COLO668 (cell line): Measurements from ENCODE around the gene CMYA5.
"Not testable (repeated sequence)": the region's sequence is repeated elsewhere in the genome, so short reads cannot be mapped to it uniquely, and the experiment has no call there.

Source experiments
- DNase-seq: peaks from one replicate; lab custom pipeline; 2025; ENCODE audit not compliant: unreplicated experiment; lab: John Stamatoyannopoulos, UW

Gene CMYA5

DNA sequence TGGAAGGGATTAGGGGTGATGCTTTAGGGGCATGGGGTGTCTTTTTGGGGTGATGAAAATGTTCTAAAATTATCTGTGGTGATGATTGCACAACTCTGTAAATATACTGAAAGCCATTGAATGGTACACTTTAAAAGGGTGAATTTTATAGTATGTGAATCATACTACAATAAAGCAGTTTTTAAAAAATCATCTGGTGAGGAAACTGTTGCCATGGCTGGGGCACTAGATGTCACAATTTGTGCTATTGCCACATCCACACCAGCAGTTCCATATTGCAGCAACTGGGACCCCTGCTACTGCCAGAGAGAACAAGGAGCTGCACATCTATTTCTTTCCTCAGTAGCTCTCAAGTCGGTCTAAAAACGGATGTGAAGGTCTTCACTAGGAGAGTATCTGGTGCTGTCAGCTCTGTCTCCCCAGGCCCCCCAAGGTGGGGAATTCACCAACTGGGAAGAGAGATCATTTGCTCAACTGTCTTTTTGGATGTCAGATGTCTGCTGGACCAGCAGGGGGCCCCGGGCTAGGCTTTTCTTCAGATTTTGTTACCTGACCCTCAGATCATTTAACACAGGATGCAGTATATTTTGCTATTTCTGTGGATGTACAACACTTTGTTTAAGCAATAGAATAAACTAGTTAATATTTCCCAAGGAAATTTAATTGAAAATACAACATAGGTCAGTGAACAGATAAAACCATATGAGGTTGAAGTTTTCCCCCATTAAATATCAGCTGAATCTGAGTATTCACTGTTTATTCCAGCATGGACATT, 13.2 kb downstream of the CMYA5 start:
- peak; percentile 9 for DNase-seq

DNA sequence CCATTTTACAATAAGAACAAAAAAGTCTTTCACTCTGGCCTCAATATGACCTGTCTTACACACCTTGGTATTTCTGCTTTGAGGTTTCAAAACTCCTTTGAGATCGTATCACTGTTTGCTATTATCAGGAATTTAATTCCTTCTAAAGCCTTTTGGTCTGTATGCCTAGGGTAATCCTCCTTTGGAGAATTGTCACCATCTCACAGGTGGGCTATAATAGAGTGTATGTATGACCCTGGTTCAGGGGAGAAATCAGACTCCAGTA, 13.7 kb downstream of the CMYA5 start:
- no peak for DNase-seq

DNA sequence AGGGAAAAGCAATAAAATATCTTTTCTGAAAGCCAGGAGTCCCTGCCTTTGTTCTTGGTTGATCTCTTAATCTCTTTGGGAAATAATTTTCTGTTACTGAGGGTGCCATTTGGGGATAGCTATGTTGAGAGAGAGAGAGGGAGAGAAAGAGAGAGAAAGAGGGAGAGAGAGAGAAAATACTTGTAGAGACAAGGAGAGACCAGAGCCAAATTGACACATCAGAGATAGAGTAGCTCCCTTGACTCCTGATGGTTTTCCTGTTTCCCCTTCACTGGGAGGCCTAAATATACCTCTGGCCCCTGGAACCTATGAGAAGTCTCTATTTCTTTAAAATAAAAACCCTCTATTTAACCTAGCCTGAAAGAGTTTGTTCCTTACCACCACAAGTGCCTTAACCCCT, 14.9 kb downstream of the CMYA5 start:
- DNase-seq = no peak

DNA sequence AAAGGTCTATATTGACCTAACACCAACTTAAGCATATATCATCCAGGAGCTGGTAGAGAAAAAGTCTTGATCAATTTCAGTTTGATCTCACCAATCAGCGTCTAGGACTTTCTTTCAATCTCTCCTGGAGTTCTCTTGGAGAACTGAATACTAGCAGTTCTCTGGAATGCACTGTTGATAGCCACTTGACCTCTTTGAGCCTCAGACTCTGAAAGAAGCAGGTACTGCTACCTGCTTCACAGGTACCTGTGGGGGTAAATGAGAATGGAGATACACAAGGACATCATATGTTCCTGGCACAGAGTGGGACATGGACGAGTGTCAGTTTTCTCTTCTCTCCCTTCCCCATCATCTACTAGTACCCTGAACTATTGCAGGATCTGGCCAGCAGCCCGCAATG, 16.0 kb downstream of the CMYA5 start:
- no peak for DNase-seq

DNA sequence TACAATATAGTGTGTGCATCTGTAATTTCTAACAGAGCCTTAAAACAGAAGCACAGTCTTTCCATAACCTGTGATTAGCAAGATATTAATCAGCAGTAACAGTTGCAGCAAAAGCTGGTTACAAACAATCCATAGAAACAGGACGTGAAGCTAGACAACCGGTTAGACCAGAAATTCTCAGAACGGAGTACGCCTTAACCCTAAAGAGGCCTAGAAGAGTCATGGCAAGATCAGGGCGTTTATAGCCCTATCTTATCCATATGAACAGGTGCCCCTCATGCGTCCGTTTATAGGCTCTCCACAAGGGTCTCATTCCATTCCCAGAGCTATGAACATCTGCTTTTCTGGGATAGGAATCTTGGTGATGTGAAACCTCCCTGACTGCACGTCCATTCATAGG, 16.7 kb downstream of the CMYA5 start:
- not testable (repeated sequence) for DNase-seq

DNA sequence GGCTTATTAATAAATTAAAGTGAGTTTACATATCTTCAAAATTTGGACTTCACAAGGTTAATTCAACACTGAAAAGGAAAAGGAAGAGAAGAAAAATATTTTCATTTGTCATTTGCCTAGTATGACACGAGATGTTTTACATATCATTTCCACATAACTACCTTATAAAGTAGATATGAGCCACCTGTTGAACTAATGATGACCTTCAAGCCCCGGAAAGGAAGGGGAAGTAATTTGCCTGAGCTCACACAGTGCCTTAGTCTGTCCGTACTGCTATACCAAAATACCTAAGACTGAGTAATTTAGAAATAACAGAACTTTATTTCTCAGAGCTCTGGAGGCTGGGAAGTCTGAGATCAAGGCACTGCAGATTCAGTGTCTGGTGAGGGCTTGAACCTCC, 17.9 kb downstream of the CMYA5 start:
- DNase-seq = no peak

DNA sequence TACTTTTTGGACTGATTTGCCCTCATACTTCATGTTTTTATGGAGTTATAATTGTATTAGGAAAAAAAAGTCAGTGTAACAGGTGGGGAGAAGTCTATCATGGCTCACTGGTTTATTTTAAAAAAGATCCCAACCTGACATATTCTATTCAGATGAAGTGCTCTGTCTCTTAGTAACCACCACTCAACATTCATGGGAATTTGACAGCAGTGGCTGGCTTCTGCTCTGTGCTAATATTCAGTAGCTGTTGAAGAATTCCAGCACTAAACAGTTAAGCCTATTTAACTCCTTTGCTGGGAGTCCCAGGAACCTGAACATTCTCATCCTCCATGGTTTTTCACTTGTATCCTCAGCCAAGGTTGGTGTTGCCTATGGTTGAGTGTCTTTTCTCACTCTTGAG, 23.1 kb downstream of the CMYA5 start:
- DNase-seq = no peak

DNA sequence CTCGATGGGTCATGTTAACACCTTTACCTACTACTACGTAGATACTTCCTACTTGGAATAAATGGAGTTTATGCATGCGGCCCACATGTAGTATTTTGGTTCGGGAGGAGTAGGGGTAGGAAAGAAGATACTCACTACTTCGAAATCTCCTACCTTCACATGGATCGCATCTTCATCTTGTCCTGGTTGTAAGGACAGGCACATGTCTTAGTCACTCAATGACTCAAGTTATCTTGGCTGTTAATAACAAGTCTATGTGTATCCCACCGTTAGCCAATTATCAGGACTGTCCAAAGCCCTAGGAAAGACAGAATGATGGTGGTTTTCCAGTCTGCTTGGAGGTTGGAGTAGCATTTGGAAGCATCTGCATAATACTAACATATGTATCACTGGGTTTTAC, 24.1 kb downstream of the CMYA5 start:
- DNase-seq = no peak

DNA sequence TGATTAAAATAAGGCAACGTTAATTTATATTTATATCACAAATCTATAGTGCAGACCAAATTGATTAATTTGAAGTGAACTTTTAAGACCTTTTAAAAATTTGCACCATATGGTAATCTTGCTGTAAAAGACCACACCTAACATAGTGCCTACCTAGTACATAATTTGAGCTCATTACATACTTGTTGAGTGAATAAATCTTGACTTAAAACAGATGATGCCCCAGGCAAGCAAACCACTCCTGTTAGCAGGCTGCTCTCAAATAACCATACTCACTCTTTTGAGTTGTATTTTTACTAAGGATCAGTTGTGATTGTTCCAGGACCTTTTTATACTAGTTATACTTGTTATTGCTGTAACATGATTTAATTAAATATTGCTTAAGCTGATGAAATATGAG, 27.2 kb downstream of the CMYA5 start:
- no peak for DNase-seq

DNA sequence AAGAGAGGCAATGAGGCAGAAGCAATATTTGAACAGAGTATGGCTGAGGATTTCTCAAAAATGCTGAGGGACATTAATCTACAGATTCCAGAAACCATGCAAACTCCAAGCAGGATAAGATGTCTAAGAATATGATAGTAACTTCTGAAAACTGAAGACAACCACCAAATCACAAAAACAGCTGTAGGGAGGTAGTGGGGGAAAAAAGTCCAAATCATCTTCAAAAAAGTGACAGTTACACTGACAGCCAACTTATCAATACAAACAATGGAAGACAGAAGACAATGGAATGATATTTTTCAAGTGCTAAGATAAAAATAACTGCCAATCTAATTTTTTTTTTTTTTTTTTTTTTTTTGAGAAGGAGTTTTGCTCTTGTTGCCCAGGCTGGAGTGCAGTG, 30.5 kb downstream of the CMYA5 start:
- DNase-seq = no peak

DNA sequence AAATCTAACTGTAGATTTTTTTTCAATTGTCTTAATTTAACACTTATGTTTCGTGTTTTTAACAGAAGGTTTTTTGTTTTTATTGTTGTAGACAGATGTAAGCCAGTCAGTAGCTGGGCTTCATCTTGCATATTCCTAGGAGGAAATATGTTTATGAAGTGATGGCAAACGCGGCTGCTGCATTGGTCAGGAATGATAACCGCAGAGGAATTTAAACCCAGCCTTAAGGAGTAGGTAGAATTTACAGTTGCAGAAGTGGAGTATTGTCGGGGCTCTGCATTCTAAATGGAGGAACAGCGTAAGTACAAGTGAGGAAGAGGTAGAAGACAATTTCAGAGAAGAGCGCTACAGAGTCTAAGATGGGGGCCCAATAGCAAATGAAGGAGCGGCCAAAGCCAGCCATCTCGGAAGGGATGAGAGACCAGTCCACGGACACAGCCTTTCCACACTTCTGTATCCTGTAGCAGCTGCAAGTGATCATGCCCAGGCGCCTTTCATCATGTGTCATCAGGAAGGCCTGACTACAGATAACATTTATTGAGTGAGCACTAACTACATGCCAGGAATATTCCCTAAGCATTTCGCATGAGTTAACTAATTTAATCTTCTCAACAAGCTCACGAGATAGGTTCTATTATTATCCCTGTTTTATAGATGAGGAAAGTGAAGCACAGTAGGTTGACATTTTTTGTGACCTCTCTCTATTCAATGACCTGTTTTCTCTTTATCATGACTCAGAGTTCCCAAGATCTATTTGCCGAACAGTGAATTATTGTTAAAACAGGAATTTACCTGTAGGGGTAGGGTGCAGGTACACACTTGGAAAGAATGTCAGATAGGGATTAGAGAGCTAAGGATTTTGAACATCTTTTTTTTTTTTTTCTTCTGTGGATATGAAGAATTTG, 38.1 kb downstream of the CMYA5 start:
- no peak for DNase-seq

DNA sequence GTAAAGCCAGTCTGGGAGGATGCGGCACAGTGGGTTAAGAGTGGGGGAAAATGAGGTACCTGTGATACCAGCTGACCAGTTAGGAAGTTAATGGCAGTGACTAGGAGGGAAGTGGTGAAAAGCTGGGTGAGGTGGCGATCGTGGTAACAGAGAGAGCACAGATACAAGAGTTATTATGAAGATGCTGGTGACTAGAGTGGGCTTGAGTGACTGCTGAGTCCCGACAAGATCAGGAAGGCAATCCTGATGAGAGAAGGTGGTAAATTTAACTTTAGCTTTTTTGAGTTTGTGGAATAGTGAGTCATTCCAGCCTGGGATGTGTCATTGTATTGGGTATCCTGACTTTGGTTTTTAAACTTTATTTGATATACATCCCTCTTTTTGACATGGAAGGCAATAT, 38.8 kb downstream of the CMYA5 start:
- no peak for DNase-seq

DNA sequence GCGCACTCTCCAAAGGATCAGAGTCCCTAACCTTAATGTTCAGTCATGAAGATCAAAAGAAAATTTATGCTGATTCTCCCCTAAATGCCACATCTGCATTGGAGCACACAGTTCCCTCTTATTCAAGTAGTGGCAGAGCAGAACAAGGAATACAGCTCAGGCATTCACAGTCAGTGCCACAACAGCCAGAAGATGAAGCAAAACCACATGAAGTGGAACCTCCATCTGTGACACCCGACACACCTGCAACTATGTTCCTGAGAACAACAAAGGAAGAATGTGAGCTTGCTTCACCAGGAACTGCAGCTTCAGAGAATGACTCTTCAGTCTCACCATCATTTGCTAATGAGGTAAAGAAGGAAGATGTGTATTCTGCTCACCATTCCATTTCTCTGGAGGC, 40.0 kb downstream of the CMYA5 start:
- DNase-seq = no peak

DNA sequence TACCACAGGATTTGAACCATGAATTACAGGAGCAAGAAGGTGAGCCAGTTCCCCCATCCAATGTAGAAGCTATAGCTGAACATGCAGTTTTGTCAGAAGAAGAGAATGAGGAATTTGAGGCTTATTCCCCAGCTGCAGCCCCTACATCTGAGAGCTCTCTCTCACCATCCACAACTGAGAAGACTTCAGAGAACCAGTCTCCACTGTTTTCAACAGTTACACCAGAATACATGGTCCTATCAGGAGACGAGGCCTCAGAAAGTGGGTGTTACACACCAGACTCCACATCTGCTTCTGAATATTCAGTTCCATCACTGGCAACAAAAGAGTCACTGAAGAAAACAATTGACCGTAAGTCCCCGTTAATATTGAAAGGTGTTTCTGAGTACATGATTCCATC, 40.9 kb downstream of the CMYA5 start:
- DNase-seq = no peak

DNA sequence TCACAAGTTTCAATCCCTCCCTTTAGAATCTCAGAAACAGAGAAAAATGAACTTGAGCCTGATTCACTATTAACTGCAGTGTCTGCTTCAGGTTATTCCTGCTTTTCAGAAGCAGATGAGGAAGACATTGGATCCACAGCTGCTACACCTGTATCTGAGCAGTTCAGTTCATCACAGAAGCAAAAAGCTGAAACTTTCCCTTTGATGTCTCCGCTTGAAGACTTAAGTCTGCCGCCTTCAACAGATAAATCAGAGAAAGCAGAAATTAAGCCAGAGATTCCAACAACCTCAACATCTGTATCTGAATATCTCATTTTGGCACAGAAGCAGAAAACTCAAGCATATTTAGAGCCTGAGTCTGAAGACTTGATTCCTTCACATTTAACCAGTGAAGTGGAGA, 42.1 kb downstream of the CMYA5 start:
- no peak for DNase-seq

DNA sequence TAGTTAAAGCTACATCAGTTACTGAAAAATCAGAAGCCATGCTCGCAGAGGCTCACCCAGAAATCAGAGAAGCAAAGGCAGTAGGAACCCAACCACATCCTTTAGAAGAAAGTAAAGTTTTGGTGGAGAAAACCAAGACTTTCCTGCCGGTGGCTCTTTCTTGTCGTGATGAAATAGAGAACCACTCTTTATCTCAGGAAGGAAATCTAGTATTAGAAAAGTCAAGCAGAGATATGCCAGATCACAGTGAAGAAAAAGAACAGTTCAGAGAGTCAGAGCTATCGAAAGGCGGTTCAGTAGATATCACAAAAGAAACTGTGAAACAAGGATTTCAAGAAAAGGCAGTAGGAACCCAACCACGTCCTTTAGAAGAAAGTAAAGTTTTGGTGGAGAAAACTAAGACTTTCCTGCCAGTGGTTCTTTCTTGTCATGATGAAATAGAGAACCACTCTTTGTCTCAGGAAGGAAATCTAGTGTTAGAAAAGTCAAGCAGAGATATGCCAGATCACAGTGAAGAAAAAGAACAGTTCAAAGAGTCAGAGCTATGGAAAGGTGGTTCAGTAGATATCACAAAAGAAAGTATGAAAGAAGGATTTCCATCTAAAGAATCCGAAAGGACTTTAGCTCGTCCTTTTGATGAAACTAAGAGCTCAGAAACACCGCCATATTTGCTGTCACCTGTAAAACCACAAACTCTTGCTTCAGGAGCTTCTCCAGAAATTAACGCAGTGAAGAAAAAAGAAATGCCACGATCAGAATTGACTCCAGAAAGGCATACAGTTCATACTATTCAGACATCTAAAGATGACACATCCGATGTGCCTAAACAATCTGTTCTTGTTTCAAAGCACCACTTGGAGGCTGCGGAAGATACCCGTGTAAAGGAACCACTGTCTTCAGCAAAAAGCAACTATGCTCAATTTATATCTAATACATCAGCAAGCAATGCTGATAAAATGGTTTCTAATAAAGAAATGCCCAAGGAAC, 47.2 kb downstream of the CMYA5 start:
- DNase-seq = no peak

DNA sequence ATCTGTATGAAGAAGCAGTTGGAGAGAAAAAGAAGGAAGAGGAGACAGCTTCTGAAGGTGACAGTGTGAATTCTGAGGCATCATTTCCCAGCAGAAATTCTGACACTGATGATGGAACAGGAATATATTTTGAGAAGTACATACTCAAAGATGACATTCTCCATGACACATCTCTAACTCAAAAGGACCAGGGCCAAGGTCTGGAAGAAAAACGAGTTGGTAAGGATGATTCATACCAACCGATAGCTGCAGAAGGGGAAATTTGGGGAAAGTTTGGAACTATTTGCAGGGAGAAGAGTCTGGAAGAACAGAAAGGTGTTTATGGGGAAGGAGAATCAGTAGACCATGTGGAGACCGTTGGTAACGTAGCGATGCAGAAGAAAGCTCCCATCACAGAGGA, 48.7 kb downstream of the CMYA5 start:
- no peak for DNase-seq

DNA sequence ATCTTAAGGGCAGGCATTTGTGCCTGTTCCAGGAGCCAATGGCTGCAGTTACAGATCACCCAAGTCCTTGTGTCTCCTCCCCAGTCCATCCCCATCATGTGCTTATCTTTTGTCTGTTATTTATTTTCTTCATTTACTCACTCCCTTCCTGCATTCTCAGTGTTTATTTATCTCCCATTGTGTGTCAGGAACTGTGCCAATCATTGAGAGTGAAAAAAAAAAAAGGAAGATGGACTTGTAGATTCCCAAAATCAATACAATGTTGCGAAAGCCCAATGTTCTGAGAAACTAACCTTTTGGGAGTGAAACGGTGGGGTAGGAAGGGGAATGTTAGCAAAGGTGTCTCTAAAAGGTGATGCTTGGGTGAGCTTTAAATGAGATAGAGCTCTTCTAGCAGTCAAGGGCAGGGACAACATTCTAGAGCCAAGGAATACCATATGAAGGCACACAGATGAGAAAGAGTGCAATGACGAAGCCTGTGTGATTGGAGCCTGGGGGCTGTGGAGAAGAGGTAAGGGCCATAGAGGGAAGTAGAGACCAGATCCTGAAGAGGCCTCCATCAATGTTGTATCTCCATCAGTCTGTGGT, 53.0 kb downstream of the CMYA5 start:
- no peak for DNase-seq

DNA sequence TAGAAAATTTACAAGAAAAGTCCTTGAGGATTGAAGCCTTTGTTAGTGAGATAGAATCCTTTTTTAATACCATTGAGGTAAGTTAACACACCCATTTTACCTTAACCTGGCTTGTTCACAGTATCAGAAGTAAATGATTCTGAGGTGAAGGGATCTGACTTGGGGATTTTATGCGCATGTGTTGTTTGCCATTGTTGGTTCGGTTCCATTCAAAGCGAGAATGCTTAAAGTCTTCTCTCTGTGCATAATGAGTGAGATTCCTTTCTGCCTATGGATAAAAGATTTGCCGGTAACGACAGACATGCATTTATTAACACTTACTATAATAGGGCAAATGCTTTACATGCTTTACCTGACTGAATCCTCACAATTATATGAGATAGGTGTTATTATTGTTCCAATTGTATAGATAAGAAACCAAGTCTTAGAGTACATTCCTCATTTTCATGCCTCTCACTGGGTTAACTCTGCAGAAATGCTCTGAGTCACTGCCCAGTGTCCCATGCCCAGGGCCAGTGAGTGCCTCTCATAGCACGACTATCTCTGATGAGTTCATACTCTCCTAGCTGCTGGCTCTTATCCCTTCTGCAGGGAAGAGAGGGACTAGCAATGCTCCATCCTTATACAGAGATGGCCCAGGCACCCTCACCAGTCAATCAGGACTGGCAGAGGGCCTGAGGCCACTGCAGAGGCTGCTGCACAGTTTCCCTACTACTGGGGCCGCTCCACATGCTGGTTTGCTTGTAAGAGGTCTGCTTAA, 54.4 kb downstream of the CMYA5 start:
- DNase-seq = no peak

DNA sequence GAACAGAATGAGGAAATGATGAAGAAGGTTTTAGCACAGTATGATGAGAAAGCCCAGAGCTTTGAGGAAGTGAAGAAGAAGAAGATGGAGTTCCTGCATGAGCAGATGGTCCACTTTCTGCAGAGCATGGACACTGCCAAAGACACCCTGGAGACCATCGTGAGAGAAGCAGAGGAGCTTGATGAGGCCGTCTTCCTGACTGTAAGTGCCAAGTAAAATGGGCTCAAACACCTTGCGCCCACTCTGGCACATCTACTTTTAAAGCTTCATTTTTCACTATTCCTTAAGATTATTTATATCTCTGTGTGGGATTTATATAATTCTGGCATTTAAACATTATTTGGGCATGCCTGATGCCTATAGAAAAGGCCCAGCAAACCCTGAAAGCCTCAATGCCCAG, 55.6 kb downstream of the CMYA5 start:
- DNase-seq = no peak
